ENCODE results near the gene OR2T3.
"Not testable (repeated sequence)": the region's sequence is repeated elsewhere in the genome, so short reads cannot be mapped to it uniquely, and the experiment has no call there.

DNA sequence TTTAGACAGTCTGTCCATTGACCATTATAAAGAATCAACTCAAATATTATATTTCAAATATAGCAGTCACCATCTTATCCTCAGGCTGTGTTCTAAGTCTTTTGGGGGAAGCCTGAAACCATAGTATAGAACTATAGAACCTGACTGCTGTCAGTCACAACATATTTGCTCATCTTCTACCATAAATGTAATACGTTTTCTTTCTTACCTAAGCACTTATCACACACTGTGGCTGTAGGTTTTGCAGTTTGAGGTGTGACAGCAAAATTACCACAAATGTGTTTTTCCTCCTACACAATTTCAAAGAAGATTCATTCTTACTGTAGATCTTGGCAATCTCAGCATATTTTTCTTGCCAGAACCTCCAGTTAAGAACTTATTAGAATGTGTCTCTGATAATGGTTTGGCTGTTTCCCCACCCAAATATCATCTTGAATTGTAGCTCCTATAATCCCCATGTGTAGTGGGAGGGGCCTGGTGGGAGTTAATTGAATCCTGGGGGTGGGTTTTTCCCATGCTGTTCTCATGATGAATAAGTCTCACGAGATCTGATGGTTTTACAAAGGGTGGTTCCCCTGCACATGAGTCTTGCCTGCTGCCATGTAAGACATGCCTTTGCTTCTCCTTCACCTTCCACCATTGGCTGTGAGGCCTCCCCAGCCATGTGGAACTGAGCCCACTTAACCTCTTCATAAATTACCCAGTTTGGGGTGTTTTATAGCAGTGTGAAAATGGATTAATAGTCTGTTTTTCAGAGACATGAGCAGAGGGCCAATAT is 30.5 kb upstream of the OR2T3 start:
- not testable (repeated sequence) for TF ChIP-seq BHLHE40 (IDR thresholded peaks at IDR 0.05; ENCODE audit: borderline replicate concordance); ARNT (IDR thresholded peaks at IDR 0.05); SUZ12 (IDR thresholded peaks at IDR 0.05)
